ENCODE results near the gene RB1. TPM values are rescaled to one million over a fixed set of nuclear protein-coding genes. Genes with fewer than 3 reads are reported as not detected.
"Not testable (repeated sequence)": the region's sequence is repeated elsewhere in the genome, so short reads cannot be mapped to it uniquely, and the experiment has no call there.

Gene RB1
- total RNA-seq, 1 experiment from 2014 or later: 36.7 TPM

DNA sequence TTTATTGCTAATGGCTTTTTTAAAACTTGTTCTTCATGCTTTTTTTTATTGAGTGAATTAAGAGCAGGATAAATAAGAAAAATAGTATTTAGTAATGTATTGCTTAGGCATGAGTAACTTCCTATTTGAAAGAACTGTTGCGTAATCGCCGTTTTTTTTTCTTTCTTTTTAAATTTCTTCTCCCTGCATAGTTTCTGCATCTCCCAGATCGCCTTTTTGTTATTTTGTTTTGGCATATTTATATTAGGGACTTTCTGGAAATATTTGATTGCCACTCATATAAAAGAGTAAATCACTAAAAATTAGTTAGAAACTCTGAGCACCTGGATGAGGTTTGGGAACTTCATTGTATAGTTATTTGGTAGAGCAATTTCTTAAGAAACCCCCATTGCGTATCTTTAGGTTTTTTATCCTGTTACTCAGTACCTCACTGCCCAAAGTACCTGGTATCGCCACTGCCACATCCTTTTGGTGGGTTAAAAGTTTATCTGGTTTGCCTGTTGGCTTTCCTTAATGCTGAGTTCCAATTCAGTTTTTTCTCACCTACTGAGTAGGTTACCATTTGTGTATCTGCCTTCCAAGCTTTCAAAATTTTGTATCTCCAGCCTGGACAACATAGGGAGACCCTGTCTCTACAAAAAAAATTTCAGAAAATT lies 145.5 kb downstream of the RB1 start (continued):
- TF ChIP-seq ZFX (IDR thresholded peaks at IDR 0.05): no peak
- TF ChIP-seq, protein P1, sequence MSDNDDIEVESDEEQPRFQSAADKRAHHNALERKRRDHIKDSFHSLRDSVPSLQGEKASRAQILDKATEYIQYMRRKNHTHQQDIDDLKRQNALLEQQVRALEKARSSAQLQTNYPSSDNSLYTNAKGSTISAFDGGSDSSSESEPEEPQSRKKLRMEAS (IDR thresholded peaks at IDR 0.05): no peak
- TF ChIP-seq RAD21 (IDR thresholded peaks at IDR 0.05; ENCODE audit: low read depth): no peak
- no peak for TF ChIP-seq FOSL1 (IDR thresholded peaks at IDR 0.05; ENCODE audit: low read depth)

DNA sequence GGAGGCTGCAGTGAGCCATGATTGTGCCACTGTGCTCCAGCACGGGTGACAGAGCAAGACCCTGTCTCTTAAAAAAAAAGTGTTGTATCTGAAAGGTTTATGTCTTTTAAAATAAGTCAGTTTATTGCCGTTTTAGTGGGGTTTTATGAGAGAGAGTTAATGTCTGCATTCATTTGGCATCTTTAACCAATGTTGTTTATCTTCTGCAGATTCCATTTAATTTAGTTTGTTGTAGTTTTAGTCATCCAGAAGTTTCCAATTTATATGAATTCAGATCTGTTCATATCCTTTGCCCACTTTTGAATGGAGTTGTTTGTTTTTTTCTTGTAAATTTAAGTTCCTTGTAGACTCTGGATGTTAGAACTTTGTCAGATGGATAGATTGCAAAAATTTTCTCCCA lies 146.1 kb downstream of the RB1 start:
- intact Hi-C loops (cut with micrococcal nuclease): no loop called here
- Histone ChIP-seq H3K27ac (ENCODE audit: low read depth, low read length) (no peak overlapping the region), H3K9me2 (ENCODE audit: insufficient read depth) (no peaks in the 10 kb centered on the region), H3K36me3 (ENCODE audit: control insufficient read depth in 1 of 2, insufficient read depth in 2 of 2, low read length in 2 of 2) (no peaks in the 10 kb centered on the region), H3K4me2 (ENCODE audit: low read length) (no peak overlapping the region), H2AFZ (ENCODE audit: low read depth, low read length, poor library complexity, severe bottlenecking) (no peak overlapping the region), H4K20me1 (ENCODE audit: insufficient read depth) (no peaks in the 10 kb centered on the region), H3K9me3 (ENCODE audit: control insufficient read depth in 1 of 2, insufficient read depth in 1 of 2, low read depth in 1 of 2, low read length in 2 of 2) (no peaks in the 10 kb centered on the region), H3K27me3 (ENCODE audit: insufficient read depth, low read length) (no peaks in the 10 kb centered on the region), H3K79me2 (ENCODE audit: insufficient read depth, low read length) (no peaks in the 10 kb centered on the region; the same call in 1 of the 2 replicates), H3K9ac (ENCODE audit: low read length) (no peak overlapping the region), H3K4me1 (ENCODE audit: control insufficient read depth in 1 of 2, insufficient read depth in 2 of 2, low read length in 2 of 2) (peaks cover 0 to 5% of the 10 kb centered on the region in 2 experiments; a peak in 2 of 4 replicates), H3K4me3 (replicated peaks in 1 of 2; ENCODE audit: low read depth in 1 of 2, low read length in 2 of 2) (no peak overlapping the region)
- no peak for TF ChIP-seq JUND (IDR thresholded peaks at IDR 0.05)
- TF ChIP-seq TCF7L2 (IDR thresholded peaks at IDR 0.05; ENCODE audit: borderline replicate concordance, extremely low read depth, insufficient read depth, insufficient read length): no peak
- no peak for TF ChIP-seq EZH2phosphoT487 (IDR thresholded peaks at IDR 0.05; ENCODE audit: borderline replicate concordance)
- TF ChIP-seq POLR2A (IDR thresholded peaks at IDR 0.05; ENCODE audit: borderline replicate concordance, extremely low read depth, insufficient read depth, insufficient read length): no peak
- no peak for TF ChIP-seq ZFX (IDR thresholded peaks at IDR 0.05)
- no peak for TF ChIP-seq RAD21 (IDR thresholded peaks at IDR 0.05; ENCODE audit: low read depth)
- ATAC-seq: no peak
- ChIA-PET POLR2A (no interaction called here), CTCF (no interaction called here), RAD21 (ENCODE audit: low non-redundant PET in 1 of 2, low total read pairs in 2 of 2, uncharacterized antibody in 2 of 2, unreplicated experiment in 2 of 2) (no interaction called here)
- no TSS peak for BruUV-seq (replicated peaks)
- DNase-seq (ENCODE audit: low read depth, low spot score): no peak

DNA sequence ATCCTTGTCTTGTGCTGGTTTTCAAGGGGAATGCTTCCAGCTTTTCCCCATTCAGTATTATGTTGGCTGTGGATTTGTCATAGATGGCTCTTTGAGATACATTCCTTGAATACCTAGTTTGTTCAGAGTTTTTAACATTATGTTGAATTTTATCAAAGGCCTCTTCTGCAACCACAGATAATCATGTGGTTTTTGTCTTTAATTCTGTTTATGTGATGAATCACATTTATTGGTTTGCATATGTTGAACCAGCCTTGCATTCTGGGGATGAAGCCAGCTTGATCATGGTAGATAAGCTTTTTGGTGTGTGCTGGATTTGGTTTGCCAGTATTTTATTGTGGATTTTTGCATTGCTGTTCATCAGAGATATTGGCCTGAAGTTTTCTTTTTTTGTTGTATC lies 147.6 kb downstream of the RB1 start:
- H3K27me3 ChIP-seq (ENCODE audit: insufficient read depth, low read length); RAD21 ChIA-PET (ENCODE audit: low non-redundant PET in 1 of 2, low total read pairs in 2 of 2, uncharacterized antibody in 2 of 2, unreplicated experiment in 2 of 2); intact Hi-C loops (cut with micrococcal nuclease); CTCF ChIA-PET; H3K9ac ChIP-seq (ENCODE audit: low read length); H3K36me3 ChIP-seq (ENCODE audit: control insufficient read depth in 1 of 2, insufficient read depth in 2 of 2, low read length in 2 of 2); H4K20me1 ChIP-seq (ENCODE audit: insufficient read depth); H3K4me2 ChIP-seq (ENCODE audit: low read length); POLR2A ChIA-PET; H3K9me2 ChIP-seq (ENCODE audit: insufficient read depth); H2AFZ ChIP-seq (ENCODE audit: low read depth, low read length, poor library complexity, severe bottlenecking); H3K4me3 ChIP-seq (replicated peaks in 1 of 2; ENCODE audit: low read depth in 1 of 2, low read length in 2 of 2); H3K27ac ChIP-seq (ENCODE audit: low read depth, low read length); ATAC-seq; BruUV-seq (replicated peaks); DNase-seq (ENCODE audit: low read depth, low spot score); H3K79me2 ChIP-seq (ENCODE audit: insufficient read depth, low read length); H3K4me1 ChIP-seq (ENCODE audit: control insufficient read depth in 1 of 2, insufficient read depth in 2 of 2, low read length in 2 of 2); H3K9me3 ChIP-seq (ENCODE audit: control insufficient read depth in 1 of 2, insufficient read depth in 1 of 2, low read depth in 1 of 2, low read length in 2 of 2): not testable (repeated sequence)
